DND-41 (cell line): Measurements from ENCODE around the gene RAD51AP2.

Experiments used
- ATAC-seq: fragments of 200-7000 bp; cut with Tn5 transposase; 3 replicates; pipeline ENCODE4 v1.9.1; 2021; ENCODE audit warnings: low read depth; ENCODE audit not compliant: insufficient read depth
- DNase-seq: peaks from one replicate; pipeline ENCODE4 v3.0.0-alpha.2; 2020
- H2AFZ ChIP-seq: 2 replicates; pipeline ENCODE4 v1.6.0; 2012; ENCODE audit warnings: low read depth, low read length
- H3K27ac ChIP-seq: 2 replicates; pipeline ENCODE4 v1.5.1; 2012; ENCODE audit warnings: low read length, inconsistent platforms
- H3K27me3 ChIP-seq: fragments of 200-600 bp; sonication (generic); 2 replicates; pipeline ENCODE4 v1.6.0; 2012; ENCODE audit warnings: low read length, mild to moderate bottlenecking, inconsistent platforms; ENCODE audit not compliant: insufficient read depth, poor library complexity
- H3K36me3 ChIP-seq: 2 replicates; pipeline ENCODE4 v1.5.1; 2012; ENCODE audit warnings: low read length, inconsistent platforms; ENCODE audit not compliant: insufficient read depth
- H3K4me1 ChIP-seq: 2 replicates; pipeline ENCODE4 v1.5.1; 2012; ENCODE audit warnings: mild to moderate bottlenecking, low read length; ENCODE audit not compliant: insufficient read depth
- H3K4me2 ChIP-seq: 2 replicates; pipeline ENCODE4 v1.6.0; 2012; ENCODE audit warnings: mild to moderate bottlenecking, moderate library complexity, low read length, inconsistent platforms; ENCODE audit not compliant: insufficient read depth
- H3K4me3 ChIP-seq, 2 experiments: fragments of 200-600 bp in 1 of 2; shearing (Covaris generic) in 1 of 2; 2 replicates each; pipeline ENCODE4 v1.5.1; 2012 to 2016; ENCODE audit warnings: inconsistent platforms in 2 of 2, low read length in 2 of 2, mild to moderate bottlenecking in 2 of 2, low read depth in 1 of 2, moderate library complexity in 1 of 2
- H3K79me2 ChIP-seq: 2 replicates; pipeline ENCODE4 v1.6.0; 2012; ENCODE audit warnings: low read length, inconsistent platforms; ENCODE audit not compliant: insufficient read depth
- H3K9ac ChIP-seq: 2 replicates; pipeline ENCODE4 v1.6.0; 2012; ENCODE audit warnings: low read depth, mild to moderate bottlenecking, inconsistent platforms, low read length, moderate library complexity
- H3K9me3 ChIP-seq: 2 replicates; pipeline ENCODE4 v1.5.1; 2012; ENCODE audit warnings: low read length, moderate library complexity, mild to moderate bottlenecking, inconsistent platforms; ENCODE audit not compliant: insufficient read depth, severe bottlenecking
- H4K20me1 ChIP-seq: 2 replicates; pipeline ENCODE4 v1.6.0; 2012; ENCODE audit warnings: low read length; ENCODE audit not compliant: insufficient read depth
- CTCF ChIP-seq: IDR thresholded peaks from 2 replicates; pipeline ENCODE4 v1.5.1; 2012; ENCODE audit warnings: borderline replicate concordance, low read length, moderate library complexity, mild to moderate bottlenecking; ENCODE audit not compliant: poor library complexity, severe bottlenecking; ENCODE audit errors: extremely low read depth
- EZH2 ChIP-seq: IDR thresholded peaks from 3 replicates; pipeline ENCODE4 v1.6.1; 2012; ENCODE audit warnings: borderline replicate concordance, low read depth, mild to moderate bottlenecking, moderate library complexity, low read length, inconsistent platforms; ENCODE audit not compliant: severe bottlenecking

RAD51AP2 gene

GRCh38 chr2:17461087-17461475 lies 57.2 kb downstream of the RAD51AP2 start:
- no peak overlapping the region for H3K27ac ChIP-seq
- H3K4me3 ChIP-seq, result no peak overlapping the region
- no peak for ATAC-seq
- H3K79me2 ChIP-seq, result no peaks in the 10 kb centered on the region
- no peak overlapping the region for H2AFZ ChIP-seq
- no peak overlapping the region for H3K9ac ChIP-seq
- H3K9me3 ChIP-seq, result no peaks in the 10 kb centered on the region
- no peaks in the 10 kb centered on the region for H3K4me1 ChIP-seq
- no peak for DNase-seq
- no peak overlapping the region for H3K4me2 ChIP-seq
- no peaks in the 10 kb centered on the region for H4K20me1 ChIP-seq
- H3K36me3 ChIP-seq, result no peaks in the 10 kb centered on the region
- no peak for TF ChIP-seq EZH2
- no peak for TF ChIP-seq CTCF
- H3K27me3 ChIP-seq, result no peaks in the 10 kb centered on the region
